HG02840 (cell line): Measurements from ENCODE around the gene TMEM163.

Experiments used
- ATAC-seq: cut with Tn5 transposase; IDR thresholded peaks from one replicate; pipeline ENCODE4 v1.9.1; 2021; ENCODE audit warnings: mild to moderate bottlenecking, moderate library complexity, moderate number of reproducible peaks; ENCODE audit not compliant: unreplicated experiment, low FRiP score

TMEM163 gene

DNA sequence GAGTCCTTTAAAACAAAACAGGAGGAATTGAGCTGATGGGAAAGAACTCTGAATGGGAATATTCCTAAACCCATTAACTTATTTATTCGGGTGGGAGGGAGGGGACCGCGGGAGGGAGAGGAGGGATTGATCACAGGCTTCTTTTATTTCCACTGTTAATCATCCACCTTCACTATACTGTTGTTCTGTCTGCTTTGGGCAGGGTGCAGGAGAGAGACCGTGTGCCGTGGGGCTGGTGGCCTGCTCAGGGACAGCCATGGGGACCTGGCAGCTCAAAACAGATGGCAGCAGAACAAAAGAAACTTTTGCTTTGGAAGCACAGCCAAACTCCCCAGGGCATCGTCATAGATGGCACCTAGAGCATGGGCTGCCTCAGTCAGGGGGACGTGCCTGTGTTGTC is 269.6 kb downstream of the TMEM163 start:
- no peak for ATAC-seq

DNA sequence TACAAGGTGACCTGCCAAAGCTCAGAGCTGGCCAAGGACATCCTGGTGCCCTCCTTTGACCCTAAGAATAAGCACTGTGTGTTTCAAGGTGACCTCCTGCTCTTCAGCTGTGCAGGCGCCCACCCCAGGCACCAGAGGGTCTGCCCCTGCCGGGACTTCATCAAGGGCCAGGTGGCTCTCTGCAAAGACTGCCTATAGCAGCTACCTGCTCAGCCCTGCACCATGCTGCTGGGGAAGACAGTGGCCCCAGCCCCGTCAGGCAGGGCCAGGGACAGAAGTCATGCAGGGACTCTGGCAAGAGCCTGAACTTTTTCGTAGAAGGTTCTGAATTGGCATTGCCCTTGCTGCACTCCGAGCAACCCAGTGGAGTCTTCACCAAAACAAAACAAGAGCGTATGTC is 270.1 kb downstream of the TMEM163 start:
- ATAC-seq, result no peak

DNA sequence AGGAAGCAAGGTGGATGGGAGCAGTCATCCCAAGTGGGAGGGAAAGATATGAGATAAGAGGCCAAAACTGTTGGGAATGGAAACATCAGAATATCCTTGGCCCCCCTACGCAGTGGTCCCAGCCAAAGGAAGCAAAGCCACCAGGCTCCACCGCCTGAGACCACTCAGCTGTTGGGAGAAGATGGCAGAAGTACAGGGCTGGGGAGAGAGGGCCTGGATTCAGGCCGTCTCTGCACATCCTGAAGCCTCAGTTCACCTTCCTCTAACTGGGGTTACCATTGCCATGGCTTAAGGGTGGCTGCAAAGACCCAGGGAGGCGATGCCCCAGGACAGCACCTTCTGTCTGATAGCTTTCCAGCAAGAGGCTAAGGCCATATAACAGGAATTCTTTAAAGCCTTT is 271.1 kb downstream of the TMEM163 start:
- no peak for ATAC-seq

GRCh38 chr2:134446383-134447017 is 272.3 kb downstream of the TMEM163 start:
- no peak for ATAC-seq

DNA sequence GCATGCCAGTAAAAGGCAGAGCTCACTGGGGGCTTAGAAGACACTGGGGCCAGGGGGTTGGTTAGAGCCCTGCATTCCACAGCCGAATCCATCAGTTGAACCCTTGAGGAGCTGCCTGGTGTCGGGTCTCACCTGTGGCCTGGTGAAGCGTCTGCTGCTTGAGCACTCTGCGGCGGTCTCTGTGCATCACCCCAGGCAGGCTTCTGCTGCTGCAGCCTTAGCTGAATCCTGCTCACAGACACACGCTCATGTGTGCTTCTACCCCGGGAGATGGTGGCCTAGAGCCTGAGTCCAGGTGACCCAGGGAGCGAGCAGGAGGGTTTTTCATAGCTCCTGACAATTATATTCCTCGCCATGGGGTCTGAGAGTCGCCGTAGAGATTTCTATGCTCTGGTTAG is 272.8 kb downstream of the TMEM163 start:
- no peak for ATAC-seq

- ATAC-seq, result no peak
Measured at GRCh38 chr2:134445116-134445515, 273.7 kb downstream of the TMEM163 start.

DNA sequence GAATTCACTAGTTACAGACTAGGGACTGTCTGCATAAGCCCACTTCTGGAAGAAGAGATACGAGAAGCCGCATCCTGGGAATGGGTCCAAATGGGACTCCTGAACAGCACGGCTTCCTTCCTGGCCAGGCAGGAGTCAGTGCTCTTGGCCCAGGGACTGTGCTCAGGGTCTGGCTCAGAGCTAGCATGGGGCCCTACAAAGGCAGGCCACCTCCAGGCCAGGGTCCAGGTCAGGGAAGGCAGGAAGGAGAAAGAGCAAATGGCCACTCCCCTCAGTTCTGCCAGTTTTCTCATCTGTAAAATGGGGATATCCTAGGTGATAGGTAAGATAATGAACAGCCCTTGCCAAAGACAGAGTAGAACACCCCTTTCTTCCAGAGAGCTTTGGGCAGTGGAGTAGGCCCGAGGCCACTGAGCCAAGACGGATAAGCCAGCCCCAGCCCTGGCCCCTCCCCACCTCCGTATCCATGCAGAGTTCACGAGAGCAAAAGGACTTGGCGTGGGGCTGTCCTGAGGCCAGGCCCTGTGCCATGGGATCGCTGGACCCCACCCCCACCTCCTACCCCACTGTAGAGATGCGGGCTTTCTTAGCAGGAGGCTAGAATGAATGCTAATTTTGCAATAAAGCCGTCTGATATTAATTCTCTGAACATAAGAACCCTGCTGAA is 274.9 kb downstream of the TMEM163 start:
- no peak for ATAC-seq

DNA sequence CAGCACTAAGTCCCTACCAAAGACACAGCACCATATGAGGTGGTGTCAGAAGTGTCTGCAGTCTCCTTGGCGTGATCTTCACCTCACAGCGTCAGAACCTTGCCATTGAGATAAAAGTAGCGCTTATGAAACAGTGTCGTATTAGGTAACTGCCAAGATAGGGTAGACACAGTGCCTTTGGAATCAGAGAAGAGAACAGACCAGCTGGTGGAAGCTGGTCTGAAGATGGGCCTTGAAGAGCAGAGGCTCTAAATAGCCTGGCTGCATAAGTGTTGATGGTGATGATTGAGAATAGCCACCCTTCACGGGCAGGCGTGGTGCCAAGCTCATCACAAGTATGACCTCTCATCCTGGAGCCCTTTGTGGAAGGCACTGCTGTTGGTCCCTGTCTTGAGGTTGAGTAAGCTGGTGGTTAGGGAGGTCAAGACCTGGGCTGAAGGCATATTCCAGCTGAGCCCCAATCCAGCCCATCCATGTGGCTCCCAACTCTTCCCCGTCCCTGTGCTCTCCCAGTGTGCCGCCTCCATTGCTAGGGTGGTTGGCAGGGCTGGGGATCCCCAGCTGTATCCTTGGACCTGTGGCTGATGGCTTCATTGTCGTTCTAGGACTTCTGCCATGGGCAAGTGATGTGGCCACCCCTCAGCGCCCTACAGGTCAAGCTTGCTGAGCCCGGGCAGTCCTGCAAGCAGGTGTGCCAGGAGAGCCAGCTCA is 277.5 kb downstream of the TMEM163 start:
- ATAC-seq, result no peak

DNA sequence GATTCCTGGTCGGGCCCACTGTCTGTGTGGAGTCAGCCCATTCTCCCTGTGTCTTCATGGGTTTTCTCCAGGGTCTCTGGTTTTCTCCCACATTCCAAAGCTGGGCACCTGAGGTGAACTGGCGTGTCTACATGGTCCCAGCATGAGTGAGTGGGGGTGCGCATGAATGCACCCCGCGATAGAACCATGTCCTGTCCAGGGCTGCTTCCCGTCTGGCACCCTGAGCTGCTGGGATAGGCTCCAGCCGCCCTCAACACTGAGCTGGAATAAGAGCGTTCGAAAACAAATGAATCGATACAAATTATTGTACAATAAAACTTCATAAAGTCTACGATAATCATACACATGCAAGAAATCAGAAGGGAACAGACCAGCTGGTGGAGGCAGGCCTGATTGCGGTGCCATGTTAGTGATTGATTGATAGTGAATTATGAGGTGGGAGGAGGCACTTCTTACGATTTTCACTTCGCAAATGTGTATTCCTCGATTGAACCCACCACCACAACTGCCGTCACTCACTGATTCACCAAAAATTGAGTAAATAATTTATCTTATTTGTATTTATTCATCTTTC is 278.4 kb downstream of the TMEM163 start:
- no peak for ATAC-seq

DNA sequence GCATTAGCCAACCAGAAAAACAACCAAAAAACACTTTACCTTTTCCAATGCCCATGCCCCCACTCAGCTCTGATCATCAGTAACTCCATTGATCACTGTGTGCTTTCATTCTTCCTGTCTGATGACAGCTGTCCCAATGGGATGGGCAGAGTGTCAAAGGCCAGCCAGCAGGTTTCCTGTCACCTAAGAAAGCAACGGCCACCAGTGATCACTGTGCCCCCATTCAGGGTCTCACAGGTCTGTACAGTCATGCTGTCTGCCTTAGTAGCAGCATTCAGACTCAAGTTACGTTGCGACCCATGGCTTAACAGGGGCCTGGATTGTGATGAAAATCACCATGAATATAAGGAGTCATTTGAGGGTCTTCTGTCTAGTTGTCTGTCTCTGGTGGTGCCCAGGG is 280.4 kb downstream of the TMEM163 start:
- ATAC-seq, result no peak

- ATAC-seq, result no peak
Measured at GRCh38 chr2:134436706-134437105, 282.1 kb downstream of the TMEM163 start.

DNA sequence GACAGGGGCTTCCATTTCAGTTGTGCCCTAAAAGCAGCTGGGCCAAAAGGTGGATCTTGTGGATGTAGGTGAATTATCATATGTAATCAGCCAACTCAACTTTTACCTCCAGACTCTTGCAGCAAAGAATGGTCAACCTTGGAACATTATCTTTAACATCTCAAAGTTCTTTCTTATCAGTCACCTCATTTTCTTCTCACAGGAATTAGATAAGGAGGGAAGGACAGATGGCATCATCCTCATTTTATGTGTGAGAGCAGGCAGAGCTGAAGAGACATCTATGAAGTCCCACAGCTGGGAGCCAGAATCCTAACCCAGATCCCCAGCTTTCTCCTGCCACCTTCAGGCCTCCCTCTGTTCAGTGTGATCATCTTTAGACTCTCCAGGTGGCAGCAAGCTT is 282.9 kb downstream of the TMEM163 start:
- no peak for ATAC-seq

DNA sequence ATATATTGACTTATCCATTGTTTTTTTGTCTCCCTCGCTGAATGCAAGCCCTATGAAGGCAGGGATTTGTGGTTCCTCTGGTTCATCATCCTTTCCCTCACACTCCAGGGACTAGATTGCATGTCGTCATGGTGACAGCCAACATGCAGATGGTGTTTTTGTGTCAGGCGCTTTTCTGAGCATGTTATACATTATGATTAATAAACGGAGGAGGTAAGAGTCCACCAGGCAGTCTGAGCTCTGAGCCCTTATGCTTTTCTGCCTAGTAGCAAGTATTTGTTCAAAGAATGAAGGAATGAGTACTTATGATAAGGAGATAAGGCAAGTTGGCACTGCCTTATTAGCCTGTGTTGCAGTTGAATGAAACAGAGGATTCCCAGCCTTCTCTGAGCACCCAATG is 283.3 kb downstream of the TMEM163 start:
- no peak for ATAC-seq

GRCh38 chr2:134433979-134434378 is 284.8 kb downstream of the TMEM163 start:
- no peak for ATAC-seq

DNA sequence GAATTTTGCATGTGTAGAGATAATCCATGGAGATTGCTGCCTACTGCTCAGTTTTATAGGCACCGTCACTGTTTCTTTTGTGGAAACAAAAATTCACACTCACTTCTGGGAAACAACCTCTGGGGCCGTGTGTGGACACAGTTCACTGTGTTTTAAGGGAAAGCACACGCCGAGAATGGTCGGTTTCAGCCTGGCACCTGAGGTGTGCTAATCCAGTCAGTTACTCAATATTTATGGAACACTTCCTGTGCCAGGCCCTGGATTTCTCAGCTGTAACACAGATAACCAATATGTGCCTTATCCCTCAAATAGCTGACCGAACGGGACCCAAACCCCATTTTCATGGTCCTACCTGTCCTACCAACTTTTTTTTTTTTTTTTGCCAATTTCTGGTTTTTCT is 285.3 kb downstream of the TMEM163 start:
- no peak for ATAC-seq

DNA sequence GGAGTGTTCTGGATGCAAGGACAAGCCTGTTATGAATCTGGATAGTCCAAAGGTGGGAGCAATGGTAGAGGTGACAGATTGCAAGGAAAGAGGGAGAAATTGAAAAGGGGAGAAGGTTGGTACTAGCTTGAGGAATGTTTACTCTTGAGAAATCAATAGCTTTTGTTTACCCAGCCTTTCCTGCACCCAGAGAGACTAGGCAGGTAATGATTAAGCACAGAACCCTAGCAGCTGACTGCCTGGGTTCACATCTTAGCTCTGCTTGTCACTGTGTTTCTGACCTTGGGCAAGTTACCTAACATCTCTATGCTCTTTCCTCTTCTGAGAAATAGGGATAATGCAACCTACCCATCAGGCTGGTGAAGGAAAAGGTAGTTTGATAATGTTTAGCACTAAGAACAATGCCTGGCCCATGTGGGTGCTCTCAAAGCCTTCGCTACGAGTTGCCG is 286.3 kb downstream of the TMEM163 start:
- ATAC-seq, result no peak

DNA sequence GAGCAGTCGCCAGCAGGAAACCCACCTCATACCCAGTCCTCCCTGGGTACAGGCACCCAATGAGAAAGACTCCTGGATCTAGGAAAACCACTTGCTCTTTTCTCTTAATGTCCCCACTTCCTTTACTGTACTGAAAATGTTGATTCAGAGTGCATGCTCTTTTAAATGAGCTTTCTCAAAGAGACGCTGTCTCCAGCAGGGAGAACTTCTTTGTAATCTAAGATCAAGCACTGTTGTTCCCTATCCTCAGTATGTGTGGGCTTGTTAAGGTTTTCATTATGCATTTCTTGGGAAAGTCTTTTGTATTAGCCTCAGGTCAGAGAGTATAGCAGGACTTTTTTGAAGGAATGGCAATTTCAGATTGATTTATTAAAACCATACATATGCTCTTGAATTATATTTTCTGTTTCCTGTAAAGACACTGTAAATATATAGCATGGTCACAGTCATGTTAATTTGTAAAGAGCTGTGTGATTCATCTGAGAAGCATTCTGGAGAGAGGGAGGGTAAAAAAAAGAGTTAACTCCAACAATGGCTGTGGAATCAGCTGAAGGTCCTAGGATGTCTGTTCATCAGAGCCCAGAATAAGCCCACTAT is 286.9 kb downstream of the TMEM163 start:
- ATAC-seq, result no peak

- ATAC-seq, result no peak
Measured at GRCh38 chr2:134429886-134430285, 288.9 kb downstream of the TMEM163 start.

DNA sequence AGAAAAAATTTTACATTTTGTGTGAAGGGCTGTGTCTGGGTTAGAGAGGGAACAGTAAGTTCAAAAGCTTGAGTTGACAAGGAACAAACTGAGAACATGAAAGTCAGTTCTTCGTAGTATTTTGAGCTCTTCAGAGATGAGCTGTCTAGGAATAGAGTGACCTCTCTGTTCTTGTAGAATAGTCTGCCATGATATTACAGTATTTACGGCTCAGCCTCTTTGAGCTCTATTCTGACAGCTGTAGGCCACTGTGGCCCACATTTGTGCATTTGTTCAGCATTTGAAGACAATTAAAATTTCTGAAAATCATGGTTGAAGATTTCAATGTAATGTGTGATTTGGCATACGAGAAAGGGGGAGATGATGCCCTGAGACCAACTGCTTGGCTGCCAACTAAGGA is 292.1 kb downstream of the TMEM163 start:
- no peak for ATAC-seq

GRCh38 chr2:134425724-134426496 is 292.9 kb downstream of the TMEM163 start:
- no peak for ATAC-seq
